Neuron (in vitro differentiated cells): ENCODE data around the gene GRXCR2.

ENCODE experiments used
- H2AFZ ChIP-seq: one replicate; pipeline ENCODE4 v1.6.1; 2013; ENCODE audit warnings: low read depth, mild to moderate bottlenecking, inconsistent platforms, low read length, moderate library complexity
- H3K27me3 ChIP-seq: one replicate; pipeline ENCODE4 v1.6.1; 2013; ENCODE audit warnings: low read length; ENCODE audit not compliant: insufficient read depth
- H3K36me3 ChIP-seq: one replicate; pipeline ENCODE4 v1.6.1; 2013; ENCODE audit warnings: low read length; ENCODE audit not compliant: insufficient read depth
- H3K4me1 ChIP-seq: one replicate; pipeline ENCODE4 v1.6.1; 2013; ENCODE audit warnings: low read length; ENCODE audit not compliant: insufficient read depth
- H3K4me3 ChIP-seq: 2 replicates; pipeline ENCODE4 v1.5.1; 2013; ENCODE audit warnings: mild to moderate bottlenecking, low read length, moderate library complexity
- H3K9me3 ChIP-seq: one replicate; pipeline ENCODE4 v1.6.1; 2013; ENCODE audit warnings: low read length

Gene GRXCR2

DNA sequence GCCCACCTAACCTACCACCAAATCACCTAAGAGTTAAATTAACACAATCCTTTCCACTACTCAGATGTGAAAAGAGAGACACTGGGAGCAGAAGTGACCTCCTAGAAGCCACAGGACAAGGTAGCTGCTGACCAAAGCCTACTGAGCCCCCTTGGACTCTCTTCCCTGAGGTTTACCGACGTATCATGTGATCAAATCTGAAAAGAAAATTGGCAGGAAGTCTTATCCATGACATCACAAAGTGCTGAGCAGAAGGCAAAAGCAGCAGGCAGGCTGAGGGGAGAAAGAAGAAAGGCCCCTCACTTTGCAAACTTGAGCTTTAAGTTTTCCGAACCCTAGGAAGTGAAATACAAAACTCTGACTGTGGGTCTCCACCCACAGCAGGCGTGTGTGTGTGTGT is 48.8 kb downstream of the GRXCR2 start:
- Histone ChIP-seq H3K9me3 (no peaks in the 10 kb centered on the region), H3K27me3 (no peaks in the 10 kb centered on the region)

DNA sequence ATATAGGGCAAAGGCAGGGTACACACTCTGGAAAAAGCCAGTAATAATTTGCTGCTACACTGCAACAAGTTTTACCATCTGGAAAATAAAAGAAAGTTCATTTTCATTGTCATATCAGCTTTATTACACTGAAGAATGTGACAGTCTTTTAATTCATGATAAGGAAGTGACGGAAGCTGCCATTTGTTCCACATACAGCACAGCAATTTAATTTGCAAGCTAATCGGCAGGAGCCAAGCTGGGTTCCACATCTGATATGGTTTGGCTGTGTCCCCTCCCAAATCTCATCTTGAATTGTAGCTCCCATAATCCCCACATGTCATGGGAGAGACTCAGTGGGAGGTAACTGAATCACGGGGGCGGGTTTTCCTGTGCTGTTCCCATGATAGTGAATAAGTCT is 54.2 kb downstream of the GRXCR2 start:
- Histone ChIP-seq H3K27me3 (no peaks in the 10 kb centered on the region), H3K4me3 (no peak overlapping the region), H2AFZ (no peak overlapping the region), H3K4me1 (no peaks in the 10 kb centered on the region), H3K36me3 (no peaks in the 10 kb centered on the region), H3K9me3 (no peaks in the 10 kb centered on the region)

More for the DNA sequence above, 48.8 kb downstream of the GRXCR2 start:
- Histone ChIP-seq H3K36me3 (no peaks in the 10 kb centered on the region), H3K4me3 (no peak overlapping the region), H2AFZ (no peak overlapping the region), H3K4me1 (no peaks in the 10 kb centered on the region)

DNA sequence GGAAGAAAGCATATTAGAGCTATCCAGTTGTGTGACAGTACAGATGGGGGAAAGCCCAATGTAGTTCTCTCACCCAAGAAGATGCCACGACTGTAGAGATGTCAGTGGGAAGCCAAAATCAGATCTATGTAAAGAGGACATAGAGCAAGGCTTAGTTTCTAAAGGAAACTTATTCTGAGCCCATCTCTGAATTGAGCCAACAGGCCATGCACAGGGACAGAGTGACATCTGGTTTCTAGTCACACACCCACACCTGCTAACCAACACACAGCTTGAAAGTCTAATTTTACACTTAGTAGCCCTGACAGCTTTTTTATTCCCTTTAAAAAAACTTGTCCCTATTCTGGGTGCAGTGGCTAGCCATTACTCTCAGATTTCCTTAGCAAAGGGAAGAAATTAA is 59.9 kb downstream of the GRXCR2 start:
- no peaks in the 10 kb centered on the region for H3K36me3 ChIP-seq
- no peaks in the 10 kb centered on the region for H3K9me3 ChIP-seq
- H2AFZ ChIP-seq: no peak overlapping the region
- H3K4me1 ChIP-seq: no peaks in the 10 kb centered on the region
- no peak overlapping the region for H3K4me3 ChIP-seq
- no peaks in the 10 kb centered on the region for H3K27me3 ChIP-seq

DNA sequence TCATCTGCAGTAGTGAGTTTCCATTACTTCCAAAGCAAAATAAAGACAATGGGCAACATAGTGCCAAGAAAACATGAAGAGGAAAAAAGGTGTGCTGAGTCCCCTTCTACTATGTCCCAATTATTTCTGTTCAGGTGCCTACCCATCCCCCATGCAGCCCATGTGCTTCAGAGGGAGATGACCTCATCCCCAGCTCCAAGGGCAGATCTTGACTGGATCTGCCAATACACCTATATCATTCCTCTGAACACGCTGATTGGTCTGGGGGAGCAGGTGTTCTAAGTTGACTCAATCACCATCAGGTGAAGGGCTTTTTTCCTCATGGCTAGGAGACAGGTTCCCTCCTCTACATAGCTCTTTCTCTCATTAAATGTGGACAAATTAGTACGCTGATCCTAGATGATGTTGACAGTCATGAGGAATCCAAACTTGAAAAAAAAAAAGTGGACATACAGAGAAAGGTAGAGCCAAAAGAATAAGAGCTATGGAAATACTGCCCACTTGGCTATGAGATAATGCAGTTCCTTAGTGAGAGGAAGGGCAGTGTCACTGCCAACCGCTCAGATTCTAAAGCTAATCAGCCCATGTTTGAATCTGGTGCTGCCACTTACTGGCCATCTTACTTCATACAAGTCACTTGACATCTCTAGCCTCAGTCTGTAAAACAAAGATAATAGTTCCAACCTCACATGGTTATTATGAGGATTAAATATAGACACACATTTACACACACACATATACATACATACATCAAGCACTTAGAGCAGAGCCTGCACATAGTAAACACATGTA is 60.8 kb downstream of the GRXCR2 start:
- Histone ChIP-seq H3K27me3 (no peaks in the 10 kb centered on the region), H3K36me3 (no peaks in the 10 kb centered on the region), H3K4me3 (no peak overlapping the region), H2AFZ (no peak overlapping the region), H3K4me1 (no peaks in the 10 kb centered on the region), H3K9me3 (no peaks in the 10 kb centered on the region)
